GM18519 (cell line): ENCODE data around the gene HOMER2.
"Not testable (repeated sequence)": the region's sequence is repeated elsewhere in the genome, so short reads cannot be mapped to it uniquely, and the experiment has no call there.

Experiments used
- ATAC-seq: cut with Tn5 transposase; IDR thresholded peaks from one replicate; pipeline ENCODE4 v1.9.1; 2021; ENCODE audit warnings: mild to moderate bottlenecking, moderate library complexity; ENCODE audit not compliant: unreplicated experiment, low FRiP score

The HOMER2 gene

GRCh38 chr15:82900511-82901060 is 51.9 kb downstream of the HOMER2 start:
- no peak for ATAC-seq

DNA sequence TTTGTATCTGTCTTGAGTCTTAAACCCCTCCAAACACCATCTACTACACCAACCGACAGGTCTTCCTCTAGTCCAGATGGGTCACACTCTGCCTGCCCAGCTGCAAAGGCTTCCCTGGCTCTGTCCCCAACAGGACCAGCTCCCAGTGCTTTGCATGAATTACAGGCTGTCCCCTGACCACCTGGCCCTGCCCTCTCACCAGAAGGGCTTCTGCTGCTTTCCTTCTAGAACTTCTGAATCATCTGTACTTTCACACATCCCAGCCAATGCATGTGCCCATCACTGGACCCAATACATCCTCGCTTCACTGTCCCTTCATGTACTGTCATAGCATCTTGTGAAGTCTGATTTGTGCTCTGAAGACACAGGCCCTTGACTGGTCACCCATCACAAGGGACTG is 53.6 kb downstream of the HOMER2 start:
- no peak for ATAC-seq

DNA sequence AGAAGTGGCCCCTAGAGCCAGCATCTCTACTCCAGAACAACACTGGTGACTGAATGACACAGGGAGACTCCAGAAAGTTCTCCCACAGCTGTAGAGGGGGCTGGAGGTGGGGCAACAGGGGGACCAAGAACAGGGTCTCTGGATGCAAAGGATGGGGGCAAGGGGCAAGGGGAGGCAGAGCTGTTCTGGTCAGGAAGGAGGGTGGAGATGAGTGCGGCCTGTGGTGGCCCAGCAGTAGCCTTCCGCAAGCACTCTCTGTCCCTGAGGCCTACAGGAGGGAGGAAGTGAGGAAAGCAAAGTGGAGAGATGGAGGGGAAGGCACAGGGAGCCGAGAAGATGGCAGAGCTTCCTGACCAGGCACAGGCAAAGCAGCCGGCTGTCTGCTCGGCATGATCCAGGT is 56.5 kb downstream of the HOMER2 start:
- no peak for ATAC-seq

GRCh38 chr15:82894971-82895520 is 57.5 kb downstream of the HOMER2 start:
- ATAC-seq, result no peak

- not testable (repeated sequence) for ATAC-seq
These were observed 59.0 kb downstream of the HOMER2 start for GRCh38 chr15:82893473-82893872.

DNA sequence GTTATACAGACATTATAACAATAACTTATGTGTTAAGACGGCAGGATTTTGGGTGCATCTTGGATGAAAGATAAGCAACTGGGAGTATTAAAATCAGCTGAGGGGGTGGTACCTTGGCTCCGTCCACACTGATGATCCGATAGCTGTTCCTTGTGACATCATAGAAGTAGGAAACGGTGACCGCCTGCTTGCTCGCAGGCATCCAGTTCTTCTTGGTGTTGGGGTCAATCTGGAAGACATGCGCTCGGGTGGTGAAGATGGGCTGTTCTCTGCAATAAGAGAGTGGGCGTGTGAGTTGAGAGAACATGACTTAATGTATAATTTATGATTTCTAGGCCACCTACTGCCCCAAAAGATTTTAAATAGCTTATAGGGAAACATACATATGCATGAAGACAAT is 59.9 kb downstream of the HOMER2 start:
- no peak for ATAC-seq

- ATAC-seq, result no peak
These were observed 61.5 kb downstream of the HOMER2 start for GRCh38 chr15:82890995-82891390.

DNA sequence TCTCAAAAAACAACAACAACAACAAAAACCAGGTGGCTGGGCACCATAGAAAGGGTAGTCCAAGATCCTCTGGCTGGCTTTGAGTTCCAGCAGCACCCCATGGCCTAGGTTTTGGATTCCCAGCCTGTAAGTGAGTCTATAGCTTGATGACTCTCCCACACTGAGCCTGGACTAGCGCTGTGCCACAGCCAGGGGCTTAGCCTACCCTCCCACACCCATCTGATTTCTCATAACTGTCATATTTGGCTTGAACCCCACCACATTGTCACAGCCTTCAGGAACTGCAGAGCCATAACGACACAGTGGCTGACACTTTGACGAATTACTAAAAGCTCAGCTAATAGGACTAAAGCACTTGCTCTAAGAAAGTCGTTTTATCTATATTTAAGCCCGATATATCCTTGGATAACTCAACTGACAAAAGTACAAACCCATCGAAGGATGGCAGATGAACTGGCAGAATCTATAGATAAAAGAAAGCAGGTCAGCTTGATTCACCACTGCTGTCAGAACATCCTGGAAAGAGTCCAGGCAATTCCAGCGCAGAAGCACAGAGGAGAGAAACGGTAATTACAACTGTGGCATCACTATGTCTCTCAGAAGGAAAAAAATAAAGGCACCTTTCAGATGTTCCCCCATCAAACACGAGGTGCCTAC is 62.1 kb downstream of the HOMER2 start:
- ATAC-seq, result no peak

DNA sequence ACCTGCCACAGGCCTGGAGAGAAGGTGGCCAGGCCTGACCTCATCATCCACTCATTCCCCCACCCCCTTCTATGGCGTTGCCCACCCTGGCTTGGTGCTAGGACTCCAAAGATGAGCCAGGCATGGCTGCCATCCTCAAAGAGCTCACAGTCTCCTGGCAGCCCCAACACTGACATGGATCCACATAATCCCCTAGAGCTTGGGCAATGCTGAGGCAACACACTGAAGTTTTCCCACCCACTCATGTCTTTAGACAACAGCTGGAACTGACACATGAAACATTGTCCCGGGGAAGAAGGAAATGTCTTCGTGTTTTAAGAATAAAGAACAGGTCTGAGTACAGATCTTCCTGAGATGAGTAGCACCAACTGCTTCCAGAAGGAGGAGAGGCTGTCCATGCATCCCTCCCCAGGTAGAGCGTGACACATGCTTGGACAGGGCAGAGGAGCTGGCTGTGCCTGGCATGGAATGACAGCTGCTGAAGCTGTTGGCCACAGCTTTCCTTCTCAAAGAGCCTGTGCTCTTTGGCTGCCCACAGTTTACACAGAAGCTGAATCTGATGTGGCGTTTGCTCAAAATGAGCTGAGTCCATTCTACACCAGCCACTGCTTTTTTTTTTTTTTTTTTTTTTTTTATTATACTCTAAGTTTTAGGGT is 70.1 kb downstream of the HOMER2 start:
- no peak for ATAC-seq

DNA sequence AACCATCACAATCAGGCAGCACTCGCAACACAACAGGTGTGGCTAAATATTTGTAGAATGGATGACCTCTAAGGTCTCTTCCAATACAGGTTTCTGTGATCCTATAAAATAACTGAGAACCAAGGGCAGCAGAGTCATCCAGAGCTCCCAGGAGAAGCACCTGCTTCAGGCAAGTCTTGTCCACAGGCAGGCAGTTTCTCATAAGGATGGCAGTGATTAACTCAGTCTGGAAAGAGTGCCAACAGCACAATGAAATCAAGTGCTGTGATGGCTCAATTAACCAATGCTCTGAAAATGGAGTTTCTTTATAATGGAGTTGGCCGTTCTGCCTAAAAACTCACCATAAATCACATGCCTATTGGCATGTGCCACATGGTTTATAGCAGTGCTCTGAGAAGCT is 70.8 kb downstream of the HOMER2 start:
- no peak for ATAC-seq

DNA sequence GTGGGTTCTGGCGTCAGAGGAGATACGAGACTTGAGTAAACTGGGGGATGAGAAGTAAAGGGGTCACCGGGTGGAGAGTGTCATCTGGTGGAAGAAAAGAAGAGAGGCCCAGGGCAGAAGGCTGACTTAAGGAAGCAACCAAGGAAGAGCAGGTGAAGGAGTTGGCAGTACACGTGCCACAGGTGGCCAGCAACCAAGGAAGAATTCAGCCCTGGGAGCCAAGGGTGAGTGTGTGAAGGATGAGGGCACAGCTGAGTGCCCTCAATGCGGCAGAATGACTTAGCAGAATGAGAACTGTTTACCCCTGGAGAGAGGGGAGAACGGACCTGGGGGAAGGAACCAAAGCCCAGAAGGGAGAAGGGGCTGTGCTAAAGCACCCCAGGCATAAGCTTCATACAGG is 71.8 kb downstream of the HOMER2 start:
- ATAC-seq, result no peak

GRCh38 chr15:82878325-82878724 is 74.2 kb downstream of the HOMER2 start:
- ATAC-seq, result no peak

- ATAC-seq, result no peak
These were observed 74.7 kb downstream of the HOMER2 start for GRCh38 chr15:82877825-82878224.

DNA sequence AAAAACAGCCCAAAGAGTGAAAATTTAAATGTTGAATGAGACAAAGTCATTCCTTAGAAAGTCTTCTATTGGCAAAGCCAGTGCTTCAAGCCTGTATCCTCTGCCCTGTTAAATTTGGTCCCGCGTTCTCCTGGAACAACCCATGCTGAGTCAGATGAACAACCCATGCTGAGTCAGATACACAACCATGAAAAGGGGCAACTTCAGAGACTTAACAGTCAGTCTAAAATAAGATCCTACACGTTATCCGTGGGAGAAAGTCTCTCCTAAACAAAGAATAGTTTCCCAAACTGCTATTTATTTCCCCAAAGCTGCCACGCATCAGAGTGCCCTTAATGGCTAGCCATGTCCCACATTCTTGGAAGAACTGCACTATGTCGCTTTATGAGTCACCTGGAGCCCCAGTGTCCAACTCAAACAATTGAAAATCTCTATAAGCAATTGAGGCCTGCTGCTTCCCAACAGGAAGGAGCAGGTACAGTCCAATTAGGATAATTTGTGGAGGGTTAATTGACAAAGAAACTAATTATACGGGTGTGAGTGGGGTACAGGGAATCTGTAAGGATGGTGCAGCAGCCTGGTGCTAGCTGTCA is 77.0 kb downstream of the HOMER2 start:
- ATAC-seq, result no peak

GRCh38 chr15:82874961-82875360 is 77.6 kb downstream of the HOMER2 start:
- ATAC-seq, result no peak

DNA sequence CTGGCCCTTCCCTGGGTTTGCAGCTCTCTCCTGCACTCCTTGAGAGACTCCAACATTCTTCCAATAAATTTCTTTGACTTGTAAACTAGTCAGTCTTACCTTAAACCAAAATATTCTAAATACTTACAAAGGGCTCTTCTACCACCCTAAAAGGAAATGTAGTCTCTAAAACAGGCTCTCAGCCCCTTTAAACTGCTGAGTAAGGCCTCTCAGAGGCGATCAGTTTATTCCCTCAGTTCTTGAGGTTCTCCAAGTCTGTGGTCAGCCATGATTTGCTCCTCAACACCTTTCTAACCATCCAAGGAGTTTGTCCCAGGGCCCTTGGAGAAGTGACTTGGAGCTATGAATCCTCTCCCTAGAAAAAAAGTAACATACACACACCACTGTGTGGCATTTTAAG is 78.3 kb downstream of the HOMER2 start:
- no peak for ATAC-seq

DNA sequence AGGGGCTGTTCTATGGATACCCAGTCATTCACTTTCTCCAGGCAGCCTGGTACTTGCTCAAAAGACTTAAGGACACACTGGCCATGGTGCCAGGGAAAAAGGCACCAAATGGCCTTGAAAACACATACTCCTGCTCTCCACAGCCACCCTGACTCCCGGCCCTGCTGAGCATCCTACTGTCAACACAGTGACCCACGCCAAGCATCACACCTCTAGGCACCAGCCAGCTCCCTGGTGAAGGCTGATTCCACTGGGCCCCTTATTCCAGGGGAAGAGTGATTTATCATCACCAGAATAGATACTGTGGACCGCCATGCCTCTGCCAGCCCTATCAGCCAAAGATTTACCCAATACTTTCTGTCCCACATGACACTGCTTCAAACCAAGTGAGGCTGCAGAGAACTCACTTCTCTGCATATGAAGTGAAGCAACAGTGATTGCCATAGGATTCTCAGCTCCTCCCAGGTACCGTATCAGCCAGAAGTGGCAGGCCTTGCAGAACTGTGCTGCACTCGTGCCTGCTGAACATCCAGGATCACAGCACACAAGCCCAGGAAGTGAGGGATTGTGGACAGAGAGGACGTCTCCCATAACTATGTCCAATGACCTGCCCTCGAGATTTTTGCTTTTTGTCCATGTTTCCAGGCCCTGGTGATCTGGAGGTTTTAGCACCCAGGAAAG is 79.4 kb downstream of the HOMER2 start:
- no peak for ATAC-seq

GRCh38 chr15:82871832-82872484 is 80.6 kb downstream of the HOMER2 start:
- no peak for ATAC-seq

DNA sequence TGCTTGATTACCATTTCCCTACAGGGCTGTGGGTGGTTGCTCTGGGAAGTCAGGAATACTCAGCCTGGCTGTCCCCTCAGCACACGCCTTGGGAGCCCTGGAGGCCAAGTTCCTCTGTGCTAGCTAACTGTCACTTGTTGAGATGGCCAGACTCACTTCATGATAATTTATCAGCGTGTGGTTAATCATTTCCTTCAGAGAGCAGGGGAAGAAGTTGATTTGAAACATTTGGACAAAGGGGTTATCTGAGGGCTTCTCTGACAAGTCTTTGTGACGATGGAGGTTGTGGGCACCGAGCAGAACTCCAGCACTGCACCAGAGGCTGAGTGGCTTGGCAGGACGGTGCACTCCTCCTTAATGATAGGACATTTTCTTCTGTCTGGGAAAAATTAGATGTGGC is 81.2 kb downstream of the HOMER2 start:
- no peak for ATAC-seq

- ATAC-seq, result no peak
These were observed 81.7 kb downstream of the HOMER2 start for GRCh38 chr15:82870727-82871320.
